GM12801 (cell line): ENCODE data around the gene PRKAG2.

Experiments
- TF ChIP-seq, protein P1 (sequence below): IDR thresholded peaks from one replicate; pipeline ENCODE4 v1.5.1; 2011; ENCODE audit warnings: control low read depth; ENCODE audit not compliant: insufficient read length; ENCODE audit errors: extremely low read depth

PRKAG2 gene

DNA sequence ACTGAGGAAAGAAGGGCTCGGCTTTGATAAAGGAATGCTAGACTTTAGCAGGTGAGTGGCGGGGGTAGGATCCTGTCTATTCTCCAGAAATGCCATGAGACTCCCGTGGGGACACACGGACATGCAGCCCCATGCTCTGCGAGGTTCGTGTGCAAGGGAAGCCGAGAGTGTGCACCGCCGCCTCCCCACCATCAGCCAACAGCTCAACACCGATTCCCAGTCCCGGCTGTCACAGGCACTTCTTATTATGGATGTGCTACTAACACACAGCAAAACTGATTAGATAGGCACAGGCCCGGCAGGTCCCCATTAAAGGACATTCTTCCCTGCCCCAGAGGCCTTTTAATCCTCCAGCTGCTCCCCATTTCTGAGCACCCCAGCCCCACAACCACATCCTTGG, 154.4 kb downstream of the PRKAG2 start:
- TF ChIP-seq, protein P1, sequence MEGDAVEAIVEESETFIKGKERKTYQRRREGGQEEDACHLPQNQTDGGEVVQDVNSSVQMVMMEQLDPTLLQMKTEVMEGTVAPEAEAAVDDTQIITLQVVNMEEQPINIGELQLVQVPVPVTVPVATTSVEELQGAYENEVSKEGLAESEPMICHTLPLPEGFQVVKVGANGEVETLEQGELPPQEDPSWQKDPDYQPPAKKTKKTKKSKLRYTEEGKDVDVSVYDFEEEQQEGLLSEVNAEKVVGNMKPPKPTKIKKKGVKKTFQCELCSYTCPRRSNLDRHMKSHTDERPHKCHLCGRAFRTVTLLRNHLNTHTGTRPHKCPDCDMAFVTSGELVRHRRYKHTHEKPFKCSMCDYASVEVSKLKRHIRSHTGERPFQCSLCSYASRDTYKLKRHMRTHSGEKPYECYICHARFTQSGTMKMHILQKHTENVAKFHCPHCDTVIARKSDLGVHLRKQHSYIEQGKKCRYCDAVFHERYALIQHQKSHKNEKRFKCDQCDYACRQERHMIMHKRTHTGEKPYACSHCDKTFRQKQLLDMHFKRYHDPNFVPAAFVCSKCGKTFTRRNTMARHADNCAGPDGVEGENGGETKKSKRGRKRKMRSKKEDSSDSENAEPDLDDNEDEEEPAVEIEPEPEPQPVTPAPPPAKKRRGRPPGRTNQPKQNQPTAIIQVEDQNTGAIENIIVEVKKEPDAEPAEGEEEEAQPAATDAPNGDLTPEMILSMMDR: no peak

DNA sequence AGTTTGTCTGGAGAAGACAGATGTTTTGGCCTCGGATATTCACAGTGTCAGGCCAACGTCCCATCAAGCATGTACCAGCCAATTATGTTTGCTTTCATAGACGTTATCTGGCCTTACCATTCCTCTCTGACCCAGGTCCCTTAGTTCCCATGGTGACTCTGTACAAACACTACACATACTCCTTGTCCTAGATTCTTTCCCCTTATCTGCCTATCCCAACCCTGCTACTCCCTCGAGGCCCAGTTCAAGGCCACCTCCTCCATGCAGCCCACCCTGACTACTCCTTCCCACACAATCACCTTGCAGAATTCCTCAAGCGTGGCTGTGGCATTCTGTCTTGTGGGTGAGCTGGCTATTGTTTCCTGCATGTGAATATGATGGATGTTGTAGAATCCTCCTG, 155.2 kb downstream of the PRKAG2 start:
- TF ChIP-seq, protein P1: no peak

DNA sequence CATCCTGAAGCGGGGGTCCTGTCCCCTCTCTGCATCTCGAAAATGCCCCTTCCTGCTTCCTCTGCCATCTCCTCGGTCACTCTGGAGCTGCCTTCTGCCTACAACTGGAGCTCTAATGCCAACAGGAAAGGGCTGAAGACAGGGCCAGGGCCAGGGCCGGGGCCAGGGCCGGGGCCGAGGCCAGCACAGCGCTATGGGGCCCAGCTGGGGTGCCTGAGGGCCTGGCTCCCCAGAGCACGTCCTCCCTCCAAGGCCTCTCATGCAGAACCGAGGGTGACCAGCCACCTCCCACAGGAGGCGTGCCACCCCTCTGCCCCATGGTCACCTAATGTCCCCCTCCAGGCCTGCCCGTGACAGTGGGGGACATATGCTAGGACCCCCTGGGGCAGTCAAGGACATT, 155.7 kb downstream of the PRKAG2 start:
- TF ChIP-seq, protein P1: no peak

DNA sequence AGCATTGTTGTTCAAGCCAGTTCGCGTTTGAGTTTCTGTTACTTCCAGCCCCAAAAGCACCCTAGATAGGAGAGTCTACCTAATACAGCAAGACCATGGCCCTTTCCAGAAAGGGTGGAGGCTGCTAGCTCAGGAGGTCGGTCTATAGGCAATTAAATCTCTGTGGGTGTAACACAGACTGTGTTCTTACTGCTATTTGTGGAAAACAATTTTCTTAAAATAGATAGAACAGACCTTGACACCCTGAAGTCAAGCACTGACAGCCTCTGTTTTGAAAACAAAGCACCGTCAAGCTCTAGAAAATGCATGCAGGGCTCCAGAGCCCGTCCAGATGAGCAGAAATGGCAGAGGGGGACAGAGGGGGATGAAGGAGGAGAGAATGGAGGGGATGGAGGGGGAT, 156.6 kb downstream of the PRKAG2 start:
- TF ChIP-seq, protein P1: no peak

DNA sequence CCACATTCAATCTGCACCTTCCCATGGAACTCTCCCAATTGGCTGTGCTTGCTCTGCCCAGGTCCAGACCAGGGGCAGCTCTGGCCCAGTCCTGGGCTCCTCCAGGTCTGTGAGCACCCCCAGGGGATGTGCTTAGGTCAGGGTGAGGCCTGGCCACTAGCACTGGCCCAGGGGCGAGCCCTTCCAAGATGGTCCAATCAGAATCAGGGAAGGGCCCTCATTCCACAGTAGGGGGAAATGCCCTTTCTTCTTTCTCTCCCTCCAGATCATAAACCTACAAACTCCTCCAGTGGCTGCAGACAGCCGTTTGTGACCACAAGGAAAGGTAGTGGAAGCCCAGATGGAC, 157.0 kb downstream of the PRKAG2 start:
- TF ChIP-seq, protein P1: no peak

DNA sequence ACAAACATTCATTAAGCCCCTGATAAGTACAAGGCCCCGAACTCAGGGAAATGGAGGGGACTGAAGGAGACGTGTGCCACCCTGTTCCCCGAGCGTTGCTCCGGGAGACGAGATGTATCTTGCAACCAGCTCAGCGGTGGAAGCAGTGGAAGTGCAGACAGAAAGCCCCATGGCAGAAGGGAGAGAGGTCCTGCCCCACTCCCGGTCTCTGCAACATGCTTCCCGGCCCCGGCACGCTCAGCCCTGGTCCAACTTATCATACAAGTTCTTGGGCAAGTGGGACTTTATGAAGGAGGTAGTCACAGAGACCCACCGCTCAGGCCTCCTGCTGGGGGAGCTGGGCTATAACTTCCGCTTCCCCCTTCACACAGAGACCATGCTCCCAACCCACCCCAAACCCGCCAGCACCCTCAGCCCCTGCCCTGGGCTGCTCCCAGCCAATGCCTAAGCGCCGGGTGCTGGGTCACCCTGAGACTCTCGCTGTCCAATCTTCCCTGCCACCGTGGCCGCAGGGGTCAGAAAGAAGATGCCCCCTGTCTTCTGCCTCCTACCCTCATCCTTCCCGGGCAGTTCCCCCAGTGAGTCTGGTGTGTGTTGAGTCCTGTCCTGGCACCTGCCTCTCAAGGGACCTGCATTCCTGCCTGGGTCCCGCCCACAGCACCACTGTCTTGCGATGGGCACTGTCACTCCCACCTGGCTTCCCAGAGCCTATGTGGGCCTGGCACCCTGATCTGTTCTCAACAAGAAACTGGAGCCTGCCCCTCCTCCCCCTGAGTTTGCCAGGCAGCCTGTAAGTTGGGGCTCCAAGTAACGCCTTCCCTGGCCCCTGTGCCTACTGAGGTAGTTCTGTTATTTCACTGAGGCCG, 157.7 kb downstream of the PRKAG2 start:
- TF ChIP-seq, protein P1: no peak

DNA sequence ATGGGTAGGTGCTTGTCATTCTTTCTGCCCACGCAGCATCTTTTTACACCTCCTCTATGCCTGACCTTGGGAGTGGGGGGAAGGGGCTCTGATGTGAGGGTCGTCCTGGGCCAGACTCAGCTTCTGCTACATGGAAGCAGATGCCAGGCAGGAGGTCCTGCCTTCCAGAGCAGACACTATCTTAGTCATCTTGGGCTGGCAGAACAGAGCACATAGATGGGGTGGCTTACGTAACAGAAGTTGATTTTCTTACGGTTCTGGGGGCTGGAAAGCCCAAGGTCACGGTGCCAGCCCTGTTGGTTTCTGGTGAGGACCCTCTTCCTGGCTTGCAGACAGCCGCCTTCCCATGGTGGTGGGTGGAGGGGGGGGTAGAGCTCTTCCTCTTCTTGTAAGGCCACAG, 159.0 kb downstream of the PRKAG2 start:
- TF ChIP-seq, protein P1: no peak

DNA sequence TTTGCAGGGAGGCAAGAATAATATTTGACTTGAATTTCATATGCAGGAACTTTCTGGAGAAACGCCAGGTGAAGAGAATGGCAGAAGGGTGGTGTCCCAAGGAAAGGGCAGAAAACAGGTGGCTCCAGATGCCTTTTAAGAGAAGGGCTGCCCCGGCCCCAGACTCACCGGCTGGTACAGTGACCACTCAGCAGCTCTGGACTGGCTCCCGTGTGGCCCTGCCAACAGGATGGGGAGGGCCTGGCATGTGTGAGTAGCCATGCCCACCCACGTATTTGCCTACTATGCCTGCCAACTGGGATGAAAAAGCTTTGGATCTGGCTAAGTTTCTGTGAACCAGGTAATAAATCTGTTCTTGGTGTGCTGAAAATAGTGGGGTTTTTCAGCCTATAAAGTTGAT, 159.5 kb downstream of the PRKAG2 start:
- TF ChIP-seq, protein P1: no peak
